ENCODE results near the gene NAGLU. TPM values are rescaled to one million over a fixed set of nuclear protein-coding genes. Genes with fewer than 3 reads are reported as not detected.

The NAGLU gene
- total and polyA plus RNA-seq, 2 donors from 2014 or later, result 37.5 to 52.7 TPM

DNA sequence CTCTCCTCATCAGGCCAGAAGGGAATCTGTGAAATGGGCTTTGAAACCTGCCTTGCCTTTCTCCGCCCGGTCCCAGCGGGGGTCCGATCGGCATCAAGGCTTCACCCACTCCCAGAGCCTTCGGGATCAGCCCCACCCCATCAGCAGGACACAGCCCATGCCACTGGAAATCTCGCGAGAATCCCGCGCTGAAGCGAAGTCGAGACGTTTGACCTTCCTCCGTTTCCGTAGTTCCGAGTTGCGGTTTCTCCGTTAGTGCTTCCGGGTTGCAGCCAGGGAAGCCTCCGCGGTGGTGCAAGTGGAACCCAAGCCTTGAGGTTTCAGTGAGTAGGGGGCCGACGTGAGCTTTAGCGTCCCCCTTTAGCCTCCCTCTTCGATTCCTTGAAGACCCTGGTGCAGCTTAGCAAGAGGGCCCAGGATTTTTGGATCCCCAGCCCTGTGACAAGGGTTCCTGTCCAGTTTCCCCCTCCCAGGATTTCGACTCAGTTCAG lies 25.9 kb downstream of the NAGLU start, which contains the start of gene COASY:
Gene COASY, plus strand, starts transcription at position 252 of the 491 bp plus-strand sequence. CDS start 475 bp downstream, outside the sequence.
- Histone ChIP-seq H3K4me1 (ENCODE audit: control insufficient read depth in 2 of 3, insufficient read depth in 2 of 3, low read depth in 1 of 3, low read length in 3 of 3) (peaks cover 0 to 40% (median 17%) of the 10 kb centered on the region in 3 donors), H3K27me3 (ENCODE audit: control insufficient read depth, insufficient read depth, low read length) (no peaks in the 10 kb centered on the region), H3K4me3 (ENCODE audit: low read length in 3 of 3) (peak within 1 kb of the TSS; percentile 90 to 94 (median 94)), H3K27ac (ENCODE audit: low read depth in 2 of 2, low read length in 2 of 2) (peak within 1 kb of the TSS; percentile 82 to 84), H3K36me3 (ENCODE audit: control insufficient read depth in 2 of 3, insufficient read depth in 3 of 3, low read length in 3 of 3) (peaks cover 6 to 16% (median 12%) of the 10 kb centered on the region in 3 donors), H3K9me3 (ENCODE audit: control insufficient read depth in 2 of 3, insufficient read depth in 1 of 3, low read length in 3 of 3) (no peaks in the 10 kb centered on the region), H3K9ac (ENCODE audit: low read length in 3 of 3) (peak within 1 kb of the TSS; percentile 87 to 96 (median 91))
- FAIRE-seq, result no peak
- DNase-seq, result peak; percentile 97 to 99 (median 98)
- intact Hi-C loops (cut with DNase I), result no loop called here
- TF ChIP-seq, protein P1, sequence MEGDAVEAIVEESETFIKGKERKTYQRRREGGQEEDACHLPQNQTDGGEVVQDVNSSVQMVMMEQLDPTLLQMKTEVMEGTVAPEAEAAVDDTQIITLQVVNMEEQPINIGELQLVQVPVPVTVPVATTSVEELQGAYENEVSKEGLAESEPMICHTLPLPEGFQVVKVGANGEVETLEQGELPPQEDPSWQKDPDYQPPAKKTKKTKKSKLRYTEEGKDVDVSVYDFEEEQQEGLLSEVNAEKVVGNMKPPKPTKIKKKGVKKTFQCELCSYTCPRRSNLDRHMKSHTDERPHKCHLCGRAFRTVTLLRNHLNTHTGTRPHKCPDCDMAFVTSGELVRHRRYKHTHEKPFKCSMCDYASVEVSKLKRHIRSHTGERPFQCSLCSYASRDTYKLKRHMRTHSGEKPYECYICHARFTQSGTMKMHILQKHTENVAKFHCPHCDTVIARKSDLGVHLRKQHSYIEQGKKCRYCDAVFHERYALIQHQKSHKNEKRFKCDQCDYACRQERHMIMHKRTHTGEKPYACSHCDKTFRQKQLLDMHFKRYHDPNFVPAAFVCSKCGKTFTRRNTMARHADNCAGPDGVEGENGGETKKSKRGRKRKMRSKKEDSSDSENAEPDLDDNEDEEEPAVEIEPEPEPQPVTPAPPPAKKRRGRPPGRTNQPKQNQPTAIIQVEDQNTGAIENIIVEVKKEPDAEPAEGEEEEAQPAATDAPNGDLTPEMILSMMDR (IDR thresholded peaks at IDR 0.05; ENCODE audit: borderline replicate concordance, extremely low read depth, insufficient read depth), result no peak

DNA sequence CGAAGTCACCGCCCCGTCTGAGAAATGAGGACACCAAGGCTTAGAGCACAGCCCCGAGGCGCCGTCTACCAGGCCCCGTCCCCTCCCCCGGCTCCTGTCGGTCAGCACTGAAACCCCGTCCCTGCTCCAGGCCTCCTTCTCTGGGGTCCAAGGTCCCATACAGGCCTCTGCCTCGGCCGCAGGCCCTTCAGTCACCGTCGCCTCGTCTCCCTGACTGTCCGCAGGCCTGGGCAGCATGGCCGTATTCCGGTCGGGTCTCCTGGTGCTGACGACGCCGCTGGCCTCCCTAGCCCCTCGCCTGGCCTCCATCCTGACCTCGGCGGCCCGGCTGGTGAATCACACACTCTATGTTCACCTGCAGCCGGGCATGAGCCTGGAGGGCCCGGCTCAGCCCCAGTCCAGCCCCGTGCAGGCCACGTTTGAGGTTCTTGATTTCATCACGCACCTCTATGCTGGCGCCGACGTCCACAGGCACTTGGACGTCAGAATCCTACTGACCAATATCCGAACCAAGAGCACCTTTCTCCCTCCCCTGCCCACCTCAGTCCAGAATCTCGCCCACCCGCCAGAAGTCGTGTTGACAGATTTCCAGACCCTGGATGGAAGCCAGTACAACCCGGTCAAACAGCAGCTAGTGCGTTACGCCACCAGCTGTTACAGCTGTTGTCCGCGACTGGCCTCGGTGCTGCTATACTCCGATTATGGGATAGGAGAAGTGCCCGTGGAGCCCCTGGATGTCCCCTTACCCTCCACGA lies 26.5 kb downstream of the NAGLU start:
- H3K27me3 ChIP-seq (ENCODE audit: control insufficient read depth, insufficient read depth, low read length), result no peaks in the 10 kb centered on the region
- no peaks in the 10 kb centered on the region for H3K9me3 ChIP-seq (ENCODE audit: control insufficient read depth in 2 of 3, insufficient read depth in 1 of 3, low read length in 3 of 3)
- TF ChIP-seq, protein P1 (IDR thresholded peaks at IDR 0.05; ENCODE audit: borderline replicate concordance, extremely low read depth, insufficient read depth), result no peak
- intact Hi-C loops (cut with DNase I), result no loop called here
- peaks cover 6 to 16% (median 12%) of the 10 kb centered on the region in 3 donors for H3K36me3 ChIP-seq (ENCODE audit: control insufficient read depth in 2 of 3, insufficient read depth in 3 of 3, low read length in 3 of 3)
- peak overlapping the region; percentile 81 to 82 for H3K27ac ChIP-seq (ENCODE audit: low read depth in 2 of 2, low read length in 2 of 2)
- DNase-seq, result peak in 1 of 5 donors; percentile 80
- peaks cover 0 to 40% (median 17%) of the 10 kb centered on the region in 3 donors for H3K4me1 ChIP-seq (ENCODE audit: control insufficient read depth in 2 of 3, insufficient read depth in 2 of 3, low read depth in 1 of 3, low read length in 3 of 3)
- FAIRE-seq, result no peak
- H3K4me3 ChIP-seq (ENCODE audit: low read length in 3 of 3), result peak overlapping the region; percentile 90 to 94 (median 94)
- H3K9ac ChIP-seq (ENCODE audit: low read length in 3 of 3), result peak overlapping the region; percentile 87 to 96 (median 91)

DNA sequence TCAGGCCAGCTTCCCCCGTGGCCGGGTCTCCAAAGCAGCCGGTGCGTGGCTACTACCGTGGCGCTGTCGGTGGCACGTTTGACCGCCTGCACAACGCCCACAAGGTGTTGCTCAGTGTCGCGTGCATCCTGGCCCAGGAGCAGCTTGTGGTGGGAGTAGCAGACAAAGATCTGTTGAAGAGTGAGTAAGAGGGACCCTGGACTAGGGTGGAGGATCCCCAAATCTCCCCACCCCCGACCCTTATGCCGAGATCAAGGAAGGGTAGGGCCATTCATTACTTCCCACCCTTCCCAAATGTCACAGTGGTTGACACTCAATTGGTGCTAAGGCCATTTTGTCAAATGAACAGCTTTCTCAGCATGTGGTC lies 27.1 kb downstream of the NAGLU start:
- H3K9me3 ChIP-seq (ENCODE audit: control insufficient read depth in 2 of 3, insufficient read depth in 1 of 3, low read length in 3 of 3), result no peaks in the 10 kb centered on the region
- intact Hi-C loops (cut with DNase I), result no loop called here

More for the DNA sequence above, 27.1 kb downstream of the NAGLU start:
- FAIRE-seq, result no peak
- peaks cover 6 to 16% (median 12%) of the 10 kb centered on the region in 3 donors for H3K36me3 ChIP-seq (ENCODE audit: control insufficient read depth in 2 of 3, insufficient read depth in 3 of 3, low read length in 3 of 3)
- peak overlapping the region; percentile 81 to 82 for H3K27ac ChIP-seq (ENCODE audit: low read depth in 2 of 2, low read length in 2 of 2)
- DNase-seq, result peak in 1 of 5 donors; percentile 51
- TF ChIP-seq, protein P1 (IDR thresholded peaks at IDR 0.05; ENCODE audit: borderline replicate concordance, extremely low read depth, insufficient read depth), result no peak
- H3K4me1 ChIP-seq (ENCODE audit: control insufficient read depth in 2 of 3, insufficient read depth in 2 of 3, low read depth in 1 of 3, low read length in 3 of 3), result peaks cover 0 to 43% (median 17%) of the 10 kb centered on the region in 3 donors
- H3K9ac ChIP-seq (ENCODE audit: low read length in 3 of 3), result peak overlapping the region in 2 of 3 donors; percentile 91 to 96
- H3K4me3 ChIP-seq (ENCODE audit: low read length in 3 of 3), result peak overlapping the region; percentile 90 to 94 (median 94)
- H3K27me3 ChIP-seq (ENCODE audit: control insufficient read depth, insufficient read depth, low read length), result no peaks in the 10 kb centered on the region

Measured in kidney (tissue), 14 donors.